ENCODE data around the gene SARS2.
"Not testable (repeated sequence)": the region's sequence is repeated elsewhere in the genome, so short reads cannot be mapped to it uniquely, and the experiment has no call there.

SARS2 gene

GRCh38 chr19:38945562-38946228, 15.1 kb upstream of the SARS2 start:
- no peak for DNase-seq

- DNase-seq, result no peak
These were observed 14.5 kb upstream of the SARS2 start for GRCh38 chr19:38944981-38945506.

- no peak for DNase-seq
These were observed 12.1 kb upstream of the SARS2 start for GRCh38 chr19:38942471-38943181.

- DNase-seq, result no peak
These were observed 11.4 kb upstream of the SARS2 start for GRCh38 chr19:38941979-38942378.

GRCh38 chr19:38941466-38941865, 10.9 kb upstream of the SARS2 start:
- not testable (repeated sequence) for DNase-seq

- no peak for DNase-seq
These were observed 9.4 kb upstream of the SARS2 start for GRCh38 chr19:38939957-38940356.

GRCh38 chr19:38933544-38933943, 3.0 kb upstream of the SARS2 start:
- no peak for DNase-seq

GRCh38 chr19:38932425-38933179, 2.0 kb upstream of the SARS2 start:
- DNase-seq, result peak; percentile 31 to 64

GRCh38 chr19:38931521-38931793, 894 bp upstream of the SARS2 start:
- no peak for DNase-seq

- DNase-seq, result peak; percentile 100
These were observed 385 bp upstream of the SARS2 start, which contains the start of gene MRPS12 for GRCh38 chr19:38930776-38931520. MRPS12 (plus strand) TSS chr19:38930944; CDS start chr19:38931295, 351 bp downstream.

- DNase-seq, result no peak
These were observed 2.1 kb downstream of the SARS2 start for GRCh38 chr19:38928391-38929001.

- DNase-seq, result no peak
These were observed 6.2 kb downstream of the SARS2 start for GRCh38 chr19:38924388-38924787.

GRCh38 chr19:38922482-38922881, 8.1 kb downstream of the SARS2 start:
- no peak for DNase-seq

- DNase-seq, result no peak
These were observed 8.9 kb downstream of the SARS2 start for GRCh38 chr19:38921420-38922274.

GRCh38 chr19:38920602-38921419, 9.8 kb downstream of the SARS2 start:
- DNase-seq, result no peak

- DNase-seq, result no peak
These were observed 10.5 kb downstream of the SARS2 start for GRCh38 chr19:38919837-38920601.

- DNase-seq, result no peak
These were observed 12.0 kb downstream of the SARS2 start for GRCh38 chr19:38918526-38918925.

- DNase-seq, result peak in 1 of 2 experiments; percentile 23
These were observed 12.6 kb downstream of the SARS2 start for GRCh38 chr19:38917921-38918491.

- DNase-seq, result no peak
These were observed 13.0 kb downstream of the SARS2 start for GRCh38 chr19:38917516-38917915.
